ENCODE results near the gene TMPRSS3.

Gene TMPRSS3

DNA sequence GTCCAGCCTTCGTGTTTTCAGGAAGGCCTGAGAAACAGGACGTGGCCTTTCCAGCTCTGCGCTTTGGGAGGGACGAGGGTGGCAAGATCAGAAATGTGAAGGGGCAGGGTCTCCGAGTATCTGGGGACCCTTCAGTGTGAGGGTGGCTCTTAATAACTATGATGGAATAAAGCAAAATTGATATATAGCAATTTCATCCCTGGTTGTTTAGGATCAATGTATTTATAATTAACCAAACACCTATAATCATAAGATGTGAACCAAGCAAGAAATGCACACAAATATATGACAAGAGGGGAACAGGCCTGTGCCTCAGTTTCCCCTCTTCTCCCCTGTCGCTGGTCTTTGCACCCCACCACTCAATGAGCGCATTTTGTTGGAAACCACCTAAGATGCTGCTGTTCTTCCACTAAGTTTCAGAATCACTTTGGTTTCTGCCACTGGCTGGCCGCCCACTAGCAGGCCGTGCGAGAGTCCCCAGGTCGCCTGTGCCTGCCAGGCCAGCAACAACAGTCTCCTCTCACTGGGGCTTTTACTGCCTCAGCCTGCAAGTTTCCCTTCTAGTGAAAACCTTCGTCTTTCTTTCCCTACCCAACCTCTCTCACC, 44.4 kb upstream of the TMPRSS3 start:
- TF ChIP-seq, protein P1, sequence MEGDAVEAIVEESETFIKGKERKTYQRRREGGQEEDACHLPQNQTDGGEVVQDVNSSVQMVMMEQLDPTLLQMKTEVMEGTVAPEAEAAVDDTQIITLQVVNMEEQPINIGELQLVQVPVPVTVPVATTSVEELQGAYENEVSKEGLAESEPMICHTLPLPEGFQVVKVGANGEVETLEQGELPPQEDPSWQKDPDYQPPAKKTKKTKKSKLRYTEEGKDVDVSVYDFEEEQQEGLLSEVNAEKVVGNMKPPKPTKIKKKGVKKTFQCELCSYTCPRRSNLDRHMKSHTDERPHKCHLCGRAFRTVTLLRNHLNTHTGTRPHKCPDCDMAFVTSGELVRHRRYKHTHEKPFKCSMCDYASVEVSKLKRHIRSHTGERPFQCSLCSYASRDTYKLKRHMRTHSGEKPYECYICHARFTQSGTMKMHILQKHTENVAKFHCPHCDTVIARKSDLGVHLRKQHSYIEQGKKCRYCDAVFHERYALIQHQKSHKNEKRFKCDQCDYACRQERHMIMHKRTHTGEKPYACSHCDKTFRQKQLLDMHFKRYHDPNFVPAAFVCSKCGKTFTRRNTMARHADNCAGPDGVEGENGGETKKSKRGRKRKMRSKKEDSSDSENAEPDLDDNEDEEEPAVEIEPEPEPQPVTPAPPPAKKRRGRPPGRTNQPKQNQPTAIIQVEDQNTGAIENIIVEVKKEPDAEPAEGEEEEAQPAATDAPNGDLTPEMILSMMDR (IDR thresholded peaks at IDR 0.05; ENCODE audit: low read depth, low read length): no peak

DNA sequence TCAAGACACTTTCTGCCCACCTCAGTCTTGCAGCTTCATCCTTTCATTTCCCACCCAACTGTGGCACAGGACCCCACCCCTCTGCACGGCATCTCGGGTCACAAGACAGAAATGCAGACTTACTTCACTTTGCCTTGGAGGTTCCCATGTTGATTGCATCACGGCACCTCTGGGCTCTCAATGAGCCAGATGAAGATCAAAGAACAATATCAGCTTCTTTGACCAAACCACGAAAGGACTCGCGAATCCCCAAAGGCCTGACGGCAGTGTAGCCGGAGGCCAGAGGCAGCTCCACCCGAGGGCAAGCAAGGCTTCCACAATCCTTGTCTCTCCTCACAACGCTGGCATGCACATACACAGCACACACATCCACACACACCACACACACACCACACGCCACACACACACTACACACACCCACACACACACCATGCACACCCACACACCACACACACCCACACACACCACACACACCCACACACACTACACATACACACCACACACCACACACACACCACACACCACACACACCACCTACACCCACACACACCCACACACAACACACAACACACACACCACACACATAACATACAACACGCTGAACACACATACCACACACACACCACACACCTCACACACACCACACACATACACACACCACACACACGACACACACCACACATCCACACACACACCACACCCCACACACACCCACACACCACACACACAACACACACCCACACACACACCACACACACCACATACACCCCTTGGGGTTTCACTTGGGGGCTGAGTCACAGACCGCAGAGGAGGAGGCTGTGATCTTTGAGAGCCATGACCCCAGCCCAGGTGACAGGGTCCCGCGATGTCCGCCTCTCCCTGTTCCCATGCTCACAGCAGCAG, 43.7 kb upstream of the TMPRSS3 start:
- TF ChIP-seq, protein P1 (IDR thresholded peaks at IDR 0.05; ENCODE audit: low read depth, low read length): no peak
- H3K4me3 ChIP-seq (ENCODE audit: low read depth, low read length): no peak overlapping the region

More for the DNA sequence above, 44.4 kb upstream of the TMPRSS3 start:
- H3K4me3 ChIP-seq (ENCODE audit: low read depth, low read length): no peak overlapping the region

DNA sequence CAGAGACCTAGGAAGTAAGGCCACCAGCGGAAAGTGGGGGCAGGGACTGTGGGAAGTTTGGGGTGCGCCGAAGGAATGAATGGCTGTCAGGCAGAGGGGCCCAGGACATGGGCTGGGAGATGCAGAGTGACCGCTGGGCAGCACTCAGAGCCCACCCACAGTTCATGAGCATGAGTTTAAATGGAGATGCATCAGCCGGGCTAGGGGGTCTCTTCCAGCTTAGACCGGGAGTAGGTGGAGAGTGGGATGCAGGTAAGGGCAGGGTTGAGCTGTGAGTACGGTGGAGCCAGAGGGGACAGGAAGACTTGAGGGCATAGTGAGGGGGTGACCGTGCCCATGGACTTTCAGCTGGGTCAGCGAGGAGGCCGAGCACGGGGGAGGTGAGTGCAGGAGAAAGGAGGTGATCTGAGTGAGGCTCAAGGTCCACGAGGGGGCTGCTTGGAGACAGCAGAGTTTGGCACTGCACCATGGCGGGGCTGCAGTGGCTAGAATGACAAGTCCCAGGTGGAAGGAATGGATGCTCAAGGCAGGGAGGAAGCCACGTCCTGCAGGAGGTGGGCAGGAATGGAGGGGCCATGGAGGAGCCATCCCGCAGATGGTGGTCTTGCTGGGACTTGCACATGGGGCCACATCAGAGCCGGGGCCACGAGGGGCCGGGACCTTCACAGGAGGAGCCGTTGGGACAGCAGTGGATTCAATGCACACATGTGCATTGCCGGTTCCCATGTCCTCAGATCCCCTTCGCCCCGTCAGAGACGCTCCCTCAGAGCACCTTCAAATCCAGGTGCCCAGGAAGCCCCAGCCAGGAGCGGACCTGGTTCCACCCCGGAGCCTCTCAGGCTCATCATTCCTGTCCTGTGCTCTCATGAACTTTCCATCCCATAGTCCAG, 42.7 kb upstream of the TMPRSS3 start:
- H3K4me3 ChIP-seq (ENCODE audit: low read depth, low read length): no peak overlapping the region
- TF ChIP-seq, protein P1 (IDR thresholded peaks at IDR 0.05; ENCODE audit: low read depth, low read length): no peak

DNA sequence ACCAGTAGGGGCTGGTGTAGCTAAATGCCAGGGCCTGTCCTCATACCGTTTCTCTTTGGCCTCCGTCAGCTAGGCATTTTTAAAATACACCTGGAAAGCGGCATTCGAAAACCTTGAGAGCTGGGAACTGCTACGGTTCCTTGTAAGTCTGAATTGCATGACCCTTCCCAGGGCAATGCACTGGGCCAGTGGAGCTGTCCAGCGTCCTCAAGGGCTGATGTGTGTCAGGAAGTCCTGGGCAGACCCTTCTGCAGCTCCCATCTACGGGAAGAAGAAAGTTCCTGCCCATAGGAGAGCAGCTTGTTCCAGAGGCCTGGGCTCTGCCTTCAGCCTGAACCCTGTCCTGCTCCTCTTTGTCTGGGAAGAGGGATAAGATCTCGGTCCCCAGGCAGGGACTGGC, 41.9 kb upstream of the TMPRSS3 start:
- TF ChIP-seq, protein P1 (IDR thresholded peaks at IDR 0.05; ENCODE audit: low read depth, low read length): no peak
- H3K4me3 ChIP-seq (ENCODE audit: low read depth, low read length): no peak overlapping the region

DNA sequence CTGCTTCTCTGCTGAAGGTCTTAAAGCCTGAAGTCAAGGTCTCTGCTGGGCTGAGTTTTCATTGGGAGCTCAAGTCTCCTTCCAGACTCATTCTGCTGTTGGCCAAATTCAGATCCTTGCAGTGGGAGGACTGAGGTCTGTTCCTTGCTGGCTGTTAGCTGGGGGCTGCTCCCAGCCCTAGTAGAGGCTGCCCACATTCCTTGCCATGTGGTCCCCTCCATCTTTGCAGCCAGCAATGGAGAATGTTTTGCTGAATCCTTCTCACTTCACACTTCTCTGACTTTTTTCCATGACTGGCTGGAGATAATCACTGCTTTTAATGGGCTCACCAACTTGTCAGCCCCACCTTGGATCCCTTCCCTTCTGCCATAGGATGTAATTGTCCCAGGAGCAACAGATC, 41.1 kb upstream of the TMPRSS3 start:
- H3K4me3 ChIP-seq (ENCODE audit: low read depth, low read length): no peak overlapping the region
- TF ChIP-seq, protein P1 (IDR thresholded peaks at IDR 0.05; ENCODE audit: low read depth, low read length): no peak

DNA sequence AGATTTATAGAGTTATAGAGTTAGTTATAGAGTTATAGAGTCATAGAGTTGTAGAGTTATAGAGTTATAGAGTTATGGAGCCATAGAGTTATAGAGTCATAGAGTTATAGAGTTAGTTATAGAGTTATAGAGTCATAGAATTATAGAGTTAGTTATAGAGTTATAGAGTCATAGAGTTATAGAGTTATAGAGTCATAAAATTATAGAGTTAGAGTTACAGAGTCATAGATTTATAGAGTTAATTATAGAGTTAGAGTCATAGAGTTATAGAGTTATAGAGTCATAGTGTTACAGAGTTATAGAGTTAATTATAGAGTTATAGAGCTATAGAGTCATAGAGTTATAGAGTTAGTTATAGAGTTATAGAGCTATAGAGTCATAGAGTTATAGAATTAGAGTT, 40.0 kb upstream of the TMPRSS3 start:
- H3K4me3 ChIP-seq (ENCODE audit: low read depth, low read length): no peak overlapping the region
- TF ChIP-seq, protein P1 (IDR thresholded peaks at IDR 0.05; ENCODE audit: low read depth, low read length): no peak

Measured in WI38 (cell line).